WI38 (cell line): ENCODE measurements around the gene IL4R.

Experiments used
- H3K4me3 ChIP-seq: 2 replicates; pipeline ENCODE4 v1.5.1; 2011; ENCODE audit warnings: low read depth, mild to moderate bottlenecking, control low read depth, low read length
- TF ChIP-seq, protein P1 (sequence below): IDR thresholded peaks from 2 replicates; pipeline ENCODE4 v1.5.1; 2012; ENCODE audit warnings: low read depth, mild to moderate bottlenecking, control low read depth, low read length

IL4R gene

DNA sequence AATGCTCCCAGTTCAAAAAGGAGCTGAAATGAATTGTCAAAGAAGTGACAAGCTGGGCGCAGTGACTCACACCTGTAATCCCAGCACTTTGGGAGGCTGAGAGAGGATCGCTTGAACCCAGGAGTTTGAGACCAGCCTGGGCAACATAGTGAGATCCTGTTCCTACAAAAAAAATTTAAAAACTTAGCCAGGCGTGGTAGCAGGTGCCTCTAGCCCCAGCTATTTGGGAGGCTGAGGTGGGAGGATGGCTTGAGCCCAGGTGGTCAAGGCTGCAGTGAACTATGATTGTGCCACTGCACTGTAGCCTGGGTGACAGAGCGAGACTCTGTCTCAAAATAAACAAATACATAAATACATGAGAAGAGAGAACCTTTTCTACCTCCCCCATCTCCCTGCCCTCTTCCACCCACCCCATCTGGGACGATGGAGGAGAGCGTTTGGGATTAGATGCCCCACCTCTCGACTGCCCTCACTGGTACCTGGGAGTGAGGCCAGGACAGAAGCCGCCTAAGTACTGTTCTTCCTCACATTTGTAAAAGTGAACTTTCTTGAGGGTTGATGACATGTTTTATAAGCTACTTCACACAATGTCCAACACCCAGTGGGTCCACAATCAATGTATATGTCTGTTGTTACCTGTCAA lies 2.4 kb downstream of the IL4R start:
- TF ChIP-seq, protein P1, sequence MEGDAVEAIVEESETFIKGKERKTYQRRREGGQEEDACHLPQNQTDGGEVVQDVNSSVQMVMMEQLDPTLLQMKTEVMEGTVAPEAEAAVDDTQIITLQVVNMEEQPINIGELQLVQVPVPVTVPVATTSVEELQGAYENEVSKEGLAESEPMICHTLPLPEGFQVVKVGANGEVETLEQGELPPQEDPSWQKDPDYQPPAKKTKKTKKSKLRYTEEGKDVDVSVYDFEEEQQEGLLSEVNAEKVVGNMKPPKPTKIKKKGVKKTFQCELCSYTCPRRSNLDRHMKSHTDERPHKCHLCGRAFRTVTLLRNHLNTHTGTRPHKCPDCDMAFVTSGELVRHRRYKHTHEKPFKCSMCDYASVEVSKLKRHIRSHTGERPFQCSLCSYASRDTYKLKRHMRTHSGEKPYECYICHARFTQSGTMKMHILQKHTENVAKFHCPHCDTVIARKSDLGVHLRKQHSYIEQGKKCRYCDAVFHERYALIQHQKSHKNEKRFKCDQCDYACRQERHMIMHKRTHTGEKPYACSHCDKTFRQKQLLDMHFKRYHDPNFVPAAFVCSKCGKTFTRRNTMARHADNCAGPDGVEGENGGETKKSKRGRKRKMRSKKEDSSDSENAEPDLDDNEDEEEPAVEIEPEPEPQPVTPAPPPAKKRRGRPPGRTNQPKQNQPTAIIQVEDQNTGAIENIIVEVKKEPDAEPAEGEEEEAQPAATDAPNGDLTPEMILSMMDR = no peak
- peak overlapping the region; percentile 87 for H3K4me3 ChIP-seq

DNA sequence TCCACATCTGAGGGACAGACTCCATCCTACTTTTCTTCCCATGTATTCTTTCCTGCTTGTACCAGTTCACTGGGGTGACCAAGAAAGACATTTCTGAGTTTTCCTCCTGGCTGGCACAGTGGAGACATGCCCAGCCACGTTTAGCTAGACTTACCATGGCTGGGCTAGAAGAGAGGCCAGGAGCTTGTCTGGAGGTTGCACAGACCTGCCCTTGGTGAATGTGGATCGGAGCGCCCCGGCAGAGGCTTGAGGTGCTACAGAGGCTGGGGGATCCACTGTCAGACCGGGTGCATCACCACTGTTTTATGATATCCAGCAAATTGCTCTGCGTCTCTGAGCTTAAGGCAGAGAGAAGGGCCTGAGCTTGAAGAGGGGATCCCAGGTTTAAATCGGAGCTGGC lies 3.5 kb downstream of the IL4R start:
- TF ChIP-seq, protein P1 = no peak
- no peak overlapping the region for H3K4me3 ChIP-seq

DNA sequence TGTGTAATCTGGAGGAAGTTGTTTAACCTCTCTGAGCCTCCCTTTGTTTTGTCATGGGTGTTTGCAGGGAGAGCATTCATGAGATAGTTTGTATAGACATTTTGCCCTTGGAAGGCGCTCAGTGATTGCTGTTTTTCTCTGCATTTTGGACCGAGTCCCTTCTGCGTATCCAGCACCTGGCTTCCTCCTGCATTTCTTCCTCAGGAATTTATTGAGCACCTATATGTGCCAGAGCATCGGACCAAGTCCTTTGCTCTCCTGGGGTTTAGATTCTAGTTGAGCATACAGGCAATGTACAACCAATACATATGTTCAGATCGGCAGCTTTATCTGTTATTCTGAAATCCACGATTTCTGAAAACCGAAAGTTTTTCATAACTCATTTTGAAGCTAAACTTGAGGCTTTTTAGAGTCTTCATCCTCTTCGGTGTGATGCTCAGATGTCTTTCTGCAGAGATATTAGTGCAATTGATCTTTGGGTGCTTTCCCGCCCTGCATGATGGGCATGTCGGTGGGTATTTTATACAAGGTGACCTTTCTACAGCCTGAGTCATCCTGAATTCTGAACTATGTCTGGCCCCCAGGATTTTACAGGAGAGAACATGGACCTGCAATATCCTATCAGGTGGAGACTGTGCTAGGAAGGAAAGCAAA lies 4.1 kb downstream of the IL4R start:
- TF ChIP-seq, protein P1 = no peak
- 0 out of 2 replicates have a peak overlapping the region, but pooled peaks have one; percentile 27 for H3K4me3 ChIP-seq

DNA sequence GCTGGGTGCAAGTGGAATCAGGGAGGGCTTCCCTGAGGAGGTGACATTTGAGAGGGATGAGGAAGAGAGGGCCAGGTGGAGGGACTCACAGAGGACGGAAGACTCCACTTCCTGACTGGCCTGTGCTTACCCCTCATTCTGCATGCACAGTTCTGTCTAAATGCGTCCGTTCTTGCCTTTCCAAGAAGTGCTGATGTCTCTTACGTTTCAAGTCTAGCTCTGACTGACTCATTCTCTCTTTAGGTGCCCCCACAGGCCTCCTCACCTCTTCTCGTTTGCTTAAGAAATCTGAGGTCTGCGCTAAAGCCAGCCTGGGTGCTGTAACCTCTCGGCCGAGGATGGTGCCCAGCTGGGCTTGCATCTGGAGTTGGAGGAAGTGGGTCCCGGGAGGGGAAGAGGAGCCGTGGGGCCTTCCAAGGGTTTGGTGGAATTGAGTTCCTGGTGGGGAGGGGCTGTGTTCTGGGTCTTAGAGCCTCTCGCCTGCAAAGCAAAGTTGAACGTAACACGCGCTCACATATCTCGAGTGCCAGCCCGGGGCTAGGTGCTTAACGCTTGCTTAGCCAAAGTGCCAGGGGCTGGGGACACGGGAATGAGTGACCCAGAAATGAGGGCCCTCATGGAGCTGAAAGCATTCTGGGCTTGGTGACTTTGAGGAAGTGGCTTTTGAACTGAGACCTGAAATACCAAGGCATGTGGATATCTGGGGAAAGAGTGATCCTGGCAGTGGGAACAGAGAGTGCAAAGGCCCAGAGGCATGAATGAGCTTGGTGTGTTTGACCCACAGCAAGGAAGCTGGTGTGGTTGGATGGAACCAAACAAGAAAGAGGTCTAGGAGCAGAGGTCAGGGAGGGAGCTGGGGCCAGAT lies 4.8 kb downstream of the IL4R start:
- TF ChIP-seq, protein P1 = no peak
- H3K4me3 ChIP-seq = 0 out of 2 replicates have a peak overlapping the region, but pooled peaks have one; percentile 27

DNA sequence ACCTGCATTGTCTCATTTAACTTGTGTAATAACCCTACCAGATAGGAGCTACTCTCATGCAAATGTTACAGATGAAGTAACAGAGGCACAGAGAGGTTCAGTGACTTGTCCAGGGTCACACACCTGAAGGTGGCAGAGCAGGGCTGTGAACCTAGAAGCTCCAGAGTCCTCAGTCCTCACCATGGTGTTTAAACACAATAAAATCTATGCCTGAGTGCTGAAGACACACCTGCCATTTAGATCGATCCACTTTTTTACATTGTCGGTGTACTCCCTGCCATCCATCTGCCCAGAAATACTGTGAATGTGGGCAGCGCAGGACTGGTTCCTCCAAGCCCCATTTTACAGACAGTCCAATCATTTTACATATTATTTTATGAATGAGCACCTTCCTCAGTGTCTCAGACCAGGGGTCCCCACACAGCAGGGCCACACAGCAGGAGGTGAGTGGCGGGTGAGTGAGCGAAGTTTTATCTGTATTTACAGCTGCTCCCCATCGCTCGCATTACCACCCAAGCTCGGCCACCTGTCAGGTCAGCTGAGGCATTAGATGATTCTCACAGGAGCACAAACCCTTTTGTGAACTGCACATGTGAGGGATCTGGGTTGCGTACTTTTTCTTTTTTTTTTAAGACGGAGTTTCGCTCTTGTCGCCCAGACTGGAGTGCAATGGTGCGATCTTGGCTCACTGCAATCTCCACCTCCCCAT lies 5.6 kb downstream of the IL4R start:
- TF ChIP-seq, protein P1 = no peak
- no peak overlapping the region for H3K4me3 ChIP-seq

DNA sequence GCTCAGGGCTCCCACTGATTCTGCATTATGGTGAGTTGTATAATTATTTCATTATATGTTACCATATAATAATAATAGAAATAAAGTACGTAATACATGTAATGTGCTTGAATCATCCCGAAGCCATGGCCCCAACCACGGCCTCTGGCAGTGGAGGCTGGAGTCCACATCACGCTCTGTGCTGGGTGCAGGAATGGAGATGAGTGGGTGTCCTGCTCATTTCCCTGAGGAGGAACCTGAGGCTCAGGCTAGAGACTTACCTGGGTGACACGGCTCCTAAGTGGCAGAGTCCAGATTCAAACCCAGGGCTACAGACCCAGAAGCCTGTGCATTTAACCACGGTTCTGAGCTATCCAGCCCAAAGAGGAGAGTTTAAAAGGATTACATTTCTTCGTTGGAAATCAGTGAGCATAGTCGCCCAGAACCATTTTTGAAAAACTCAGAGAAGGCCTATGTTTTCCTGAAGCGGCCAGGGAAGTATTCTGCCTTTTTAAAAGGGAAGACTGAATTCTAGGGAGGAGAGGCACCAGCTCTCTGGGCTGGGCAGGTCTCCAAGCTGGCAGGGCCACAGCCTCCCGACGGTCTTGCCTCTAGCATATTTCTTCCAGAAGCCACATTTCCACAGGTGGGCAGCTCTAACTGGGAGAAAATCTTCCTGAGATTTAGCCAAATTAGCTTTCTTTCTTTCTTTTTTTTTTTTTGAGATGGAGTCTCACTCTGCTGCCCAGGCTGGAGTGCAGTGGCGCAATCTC lies 6.7 kb downstream of the IL4R start:
- H3K4me3 ChIP-seq = no peak overlapping the region
- TF ChIP-seq, protein P1 = no peak
